HG03095 (cell line): ENCODE data around the gene VRK2.
"Not testable (repeated sequence)": the region's sequence is repeated elsewhere in the genome, so short reads cannot be mapped to it uniquely, and the experiment has no call there.

Experiments
- ATAC-seq: cut with Tn5 transposase; IDR thresholded peaks from one replicate; pipeline ENCODE4 v1.9.1; 2021; ENCODE audit warnings: moderate library complexity; ENCODE audit not compliant: unreplicated experiment

Gene VRK2

GRCh38 chr2:58106896-58107295, 60.3 kb downstream of the VRK2 start:
- no peak for ATAC-seq

- ATAC-seq, result no peak
Observed at GRCh38 chr2:58107803-58108710, 61.5 kb downstream of the VRK2 start.

- no peak for ATAC-seq
Observed at GRCh38 chr2:58109481-58109880, 62.9 kb downstream of the VRK2 start.

DNA sequence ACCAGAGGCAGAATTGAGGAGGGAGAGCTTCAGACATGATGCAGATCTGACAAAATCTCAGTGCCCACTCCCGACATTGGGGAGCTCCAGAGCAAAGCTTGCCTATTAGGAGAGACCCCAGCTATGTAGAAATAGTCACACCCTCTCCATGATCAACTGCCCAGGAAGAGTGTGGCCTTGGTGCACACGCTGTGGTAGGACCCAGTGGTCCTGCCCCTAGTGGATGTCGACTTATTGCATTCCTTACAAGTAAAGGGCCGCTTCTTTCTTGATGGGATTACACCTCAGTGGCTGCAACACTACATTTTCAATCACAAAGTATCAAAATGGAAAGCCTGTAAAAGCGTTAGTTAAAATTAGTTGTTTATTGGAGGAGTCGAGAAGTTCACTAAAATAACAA, 64.2 kb downstream of the VRK2 start:
- no peak for ATAC-seq

DNA sequence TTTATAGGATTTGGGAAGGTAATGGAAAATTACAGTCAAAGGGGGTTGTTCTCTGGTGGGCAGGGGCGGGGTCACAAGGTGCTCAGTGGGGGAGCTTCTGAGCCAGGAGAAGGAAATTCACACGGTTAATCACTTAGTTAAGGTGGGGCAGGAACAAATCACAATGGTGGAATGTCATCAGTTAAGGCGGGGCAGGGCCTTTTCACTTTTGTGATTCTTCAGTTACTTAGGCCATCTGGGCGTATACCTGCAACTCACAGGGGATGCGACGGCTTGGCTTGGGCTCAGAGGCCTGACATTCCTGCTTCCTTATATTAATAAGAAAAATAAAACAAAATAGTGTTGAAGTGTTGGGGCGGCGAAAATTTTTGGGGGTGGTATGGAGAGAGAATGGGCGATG, 67.0 kb downstream of the VRK2 start:
- not testable (repeated sequence) for ATAC-seq

DNA sequence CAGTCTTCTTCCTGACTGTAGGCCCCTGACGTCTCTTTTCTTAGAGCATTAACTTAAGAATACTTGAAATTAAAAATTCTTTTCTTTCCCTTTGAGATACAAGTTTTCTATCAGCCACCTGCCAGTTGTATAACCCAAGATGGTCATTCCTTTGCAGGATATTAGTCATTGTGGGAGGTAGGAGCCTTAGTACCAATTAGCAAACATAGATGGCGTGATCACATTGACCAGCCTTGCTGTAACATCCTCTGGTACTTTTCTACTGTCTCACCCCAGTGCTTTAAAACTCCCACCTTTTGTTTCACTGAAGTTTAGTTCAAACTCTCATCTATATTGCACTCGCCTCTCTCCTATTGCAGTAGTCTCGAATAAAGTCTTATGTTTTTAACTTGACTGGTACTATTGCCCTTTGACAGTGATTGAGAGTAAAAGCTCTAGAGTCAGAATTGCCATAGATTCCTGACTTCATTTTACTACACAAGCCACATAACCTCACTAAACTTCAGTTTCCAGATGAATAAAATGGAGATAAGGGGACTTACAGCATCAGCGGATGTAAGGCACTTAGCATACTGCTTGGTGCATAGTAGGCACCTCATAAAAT, 74.1 kb downstream of the VRK2 start:
- no peak for ATAC-seq

- no peak for ATAC-seq
Observed at GRCh38 chr2:58122040-58122439, 75.4 kb downstream of the VRK2 start.

DNA sequence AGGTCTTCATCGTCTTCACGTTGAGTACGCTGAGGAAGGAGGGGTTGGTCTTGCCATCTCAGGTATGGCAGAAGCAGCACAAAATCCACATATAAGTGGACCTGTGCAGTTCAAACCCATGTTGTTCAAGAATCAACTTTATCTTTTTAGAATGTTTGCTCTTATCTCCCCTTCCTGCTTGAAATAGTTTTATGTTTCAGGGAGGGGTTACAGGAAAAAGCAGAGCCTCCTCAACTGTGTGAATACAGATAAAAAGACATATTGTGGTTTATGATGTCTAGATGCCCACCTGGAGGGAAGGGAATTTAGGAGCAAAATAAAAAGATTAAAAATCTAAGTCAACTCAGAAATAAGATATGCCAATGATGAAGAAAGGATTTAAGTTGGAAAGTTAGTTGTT, 75.9 kb downstream of the VRK2 start:
- ATAC-seq, result no peak

DNA sequence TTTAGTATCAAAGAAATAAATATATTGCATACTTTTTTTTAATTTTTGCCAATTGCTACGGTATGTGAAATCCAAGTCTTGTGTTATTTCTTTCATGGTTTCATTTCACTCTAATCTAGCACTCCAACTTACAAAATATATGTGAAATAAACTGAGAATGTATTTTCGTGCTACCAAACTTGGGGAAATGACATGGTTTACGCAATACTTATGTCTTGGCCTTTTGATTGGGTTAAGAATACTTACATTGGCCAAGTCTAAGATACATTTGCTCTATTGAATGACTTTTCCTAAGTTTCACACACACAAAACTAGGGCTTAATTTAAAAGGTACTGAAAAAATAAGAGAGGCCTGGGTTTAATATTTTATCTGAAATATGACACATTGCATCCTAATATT, 80.5 kb downstream of the VRK2 start:
- ATAC-seq, result no peak

- ATAC-seq, result no peak
Observed at GRCh38 chr2:58130238-58130637, 83.6 kb downstream of the VRK2 start.

- no peak for ATAC-seq
Observed at GRCh38 chr2:58131191-58132011, 84.8 kb downstream of the VRK2 start.

GRCh38 chr2:58133395-58133794, 86.8 kb downstream of the VRK2 start:
- ATAC-seq, result no peak

GRCh38 chr2:58135861-58136260, 89.3 kb downstream of the VRK2 start:
- ATAC-seq, result no peak

DNA sequence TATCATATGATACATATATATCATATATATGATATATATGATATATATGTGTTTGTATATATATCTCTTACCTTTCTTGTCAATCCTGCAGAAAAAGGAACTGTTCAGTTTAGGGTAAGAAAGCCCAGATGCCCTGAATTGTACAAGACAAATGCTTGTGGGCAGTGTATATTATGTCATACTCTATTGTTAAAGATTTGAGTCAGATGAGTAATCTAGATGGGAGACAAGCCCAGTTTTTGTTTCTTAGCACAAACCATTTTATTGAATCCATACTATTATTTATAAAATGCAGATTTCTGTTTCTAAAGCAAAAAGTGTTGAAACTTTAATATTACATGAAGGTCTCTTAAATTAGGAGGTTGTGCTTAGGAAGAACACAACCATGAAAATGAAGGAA, 90.6 kb downstream of the VRK2 start:
- ATAC-seq, result no peak

- no peak for ATAC-seq
Observed at GRCh38 chr2:58137856-58138255, 91.2 kb downstream of the VRK2 start.

GRCh38 chr2:58138396-58139030, 91.9 kb downstream of the VRK2 start:
- ATAC-seq, result no peak

- no peak for ATAC-seq
Observed at GRCh38 chr2:58140508-58141072, 94.0 kb downstream of the VRK2 start.

GRCh38 chr2:58145769-58146168, 99.2 kb downstream of the VRK2 start:
- not testable (repeated sequence) for ATAC-seq

DNA sequence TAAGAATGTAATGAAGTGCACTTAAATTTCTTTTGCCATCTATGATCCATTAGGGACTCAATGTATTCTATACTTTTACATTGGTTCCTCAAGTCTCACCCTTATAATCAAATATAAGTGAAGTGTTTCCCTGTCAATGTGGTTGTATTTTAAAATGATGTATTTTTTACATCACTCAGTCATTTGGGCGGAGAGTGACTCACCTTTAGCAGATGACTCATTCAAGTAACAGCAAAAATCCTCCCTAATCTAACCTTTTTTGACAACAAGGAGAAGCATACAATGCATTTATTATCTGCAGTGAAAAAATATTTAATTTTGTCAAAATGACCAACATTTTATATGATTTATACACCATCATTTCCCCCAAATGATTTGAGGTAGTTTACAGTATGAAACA, 100.1 kb downstream of the VRK2 start:
- ATAC-seq, result no peak

DNA sequence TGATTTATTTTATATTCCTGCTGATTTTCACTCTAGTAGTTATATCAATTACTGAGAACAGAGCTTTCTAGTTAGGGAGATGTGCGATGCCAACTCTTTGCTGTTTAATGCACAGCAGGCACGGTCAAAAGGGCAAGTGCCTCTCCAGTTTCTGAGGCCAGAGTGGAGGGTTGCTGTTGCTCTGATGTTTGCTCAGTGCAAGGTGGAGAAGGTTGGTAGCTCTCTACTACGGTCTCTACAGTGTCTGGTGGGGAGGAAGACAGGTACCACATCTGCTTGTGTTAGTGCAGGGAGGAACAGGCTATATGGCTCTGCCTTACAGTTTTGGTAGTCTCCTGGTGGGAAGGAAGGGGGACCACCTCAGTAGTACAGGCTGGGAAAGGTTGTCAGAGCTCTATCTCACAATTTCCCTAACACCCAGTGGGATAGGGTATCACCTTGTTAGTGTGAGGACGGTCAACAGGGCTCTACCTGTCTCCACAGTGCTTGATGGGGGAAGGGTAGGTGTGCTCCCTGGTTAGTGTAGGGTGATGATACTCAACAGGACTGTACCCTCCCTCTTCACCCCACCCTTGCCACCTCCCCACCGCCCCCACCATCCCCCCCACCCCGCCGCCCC, 108.7 kb downstream of the VRK2 start:
- no peak for ATAC-seq
